Caco-2 (cell line): ENCODE data around the gene SMG1. TPM values are rescaled to one million over a fixed set of nuclear protein-coding genes. Genes with fewer than 3 reads are reported as not detected.
"Not testable (repeated sequence)": the region's sequence is repeated elsewhere in the genome, so short reads cannot be mapped to it uniquely, and the experiment has no call there.

Experiments
- BruUV-seq: library from RNA; stranded (reverse); fragments of 400-500 nt; replicated peaks from 2 replicates; lab custom pipeline; 2021; lab: Mats Ljungman, UMichigan
- CTCF ChIA-PET: fragments of 300-600 bp; sonication (Branson Sonifier 250); formaldehyde crosslinking; loops from one replicate; lab custom pipeline; 2022; ENCODE audit warnings: antibody characterized with exemption; lab: Charles Lee
- POLR2A ChIA-PET: fragments of 300-600 bp; sonication (Branson Sonifier 250); formaldehyde crosslinking; loops from one replicate; lab custom pipeline; 2022; ENCODE audit warnings: antibody characterized with exemption; lab: Charles Lee
- DNase-seq, 2 experiments: peaks; one replicate each; pipeline versions ENCODE4 v3.0.0 to v3.0.0-alpha.2; 2020 to 2022
- H3K27me3 ChIP-seq: replicated peaks from 2 replicates; pipeline ENCODE4 v1.6.0; 2011; ENCODE audit warnings: low read length; ENCODE audit not compliant: control insufficient read depth, insufficient read depth
- H3K36me3 ChIP-seq: 2 replicates; pipeline ENCODE4 v1.5.1; 2011; ENCODE audit warnings: low read length; ENCODE audit not compliant: control insufficient read depth, insufficient read depth
- H3K4me1 ChIP-seq: fragments of 250-450 bp; sonication (Bioruptor Pico); 2 replicates; pipeline ENCODE4 v1.5.1; 2020; ENCODE audit warnings: mild to moderate bottlenecking
- H3K4me3 ChIP-seq: 2 replicates; pipeline ENCODE4 v1.5.1; 2011; ENCODE audit warnings: low read depth, mild to moderate bottlenecking, control low read depth, low read length
- H3K9me3 ChIP-seq: fragments of 250-450 bp; sonication (Bioruptor Pico); 2 replicates; pipeline ENCODE4 v1.5.1; 2020; ENCODE audit warnings: mild to moderate bottlenecking, moderate library complexity
- H3K27ac Mint-ChIP-seq: one replicate; pipeline ENCODE4 v1.8.0; 2022; ENCODE audit warnings: mixed read lengths; ENCODE audit not compliant: unreplicated experiment
- H3K27me3 Mint-ChIP-seq: one replicate; pipeline ENCODE4 v1.8.0; 2022; ENCODE audit warnings: mixed read lengths; ENCODE audit not compliant: insufficient read depth, unreplicated experiment
- H3K36me3 Mint-ChIP-seq: one replicate; pipeline ENCODE4 v1.8.0; 2022; ENCODE audit warnings: mild to moderate bottlenecking, mixed read lengths; ENCODE audit not compliant: insufficient read depth, unreplicated experiment
- H3K4me1 Mint-ChIP-seq: one replicate; pipeline ENCODE4 v1.8.0; 2022; ENCODE audit warnings: low read depth, mixed read lengths; ENCODE audit not compliant: unreplicated experiment
- H3K4me3 Mint-ChIP-seq: one replicate; pipeline ENCODE4 v1.8.0; 2022; ENCODE audit warnings: mild to moderate bottlenecking, moderate library complexity, mixed read lengths; ENCODE audit not compliant: unreplicated experiment
- H3K9me3 Mint-ChIP-seq: one replicate; pipeline ENCODE4 v1.8.0; 2022; ENCODE audit warnings: mixed read lengths; ENCODE audit not compliant: unreplicated experiment
- intact Hi-C: fragments of 100-400 bp; cut with micrococcal nuclease; formaldehyde crosslinking; loops from one replicate; pipeline ENCODE4 v1.10.0; 2022; ENCODE audit not compliant: unreplicated experiment
- total RNA-seq: library from RNA; stranded (reverse); gene quantifications from 2 replicates; pipeline ENCODE4 v1.2.3, GENCODE V29; 2022

The SMG1 gene
- total RNA-seq, 1 experiment from 2014 or later, result 79.1 TPM

DNA sequence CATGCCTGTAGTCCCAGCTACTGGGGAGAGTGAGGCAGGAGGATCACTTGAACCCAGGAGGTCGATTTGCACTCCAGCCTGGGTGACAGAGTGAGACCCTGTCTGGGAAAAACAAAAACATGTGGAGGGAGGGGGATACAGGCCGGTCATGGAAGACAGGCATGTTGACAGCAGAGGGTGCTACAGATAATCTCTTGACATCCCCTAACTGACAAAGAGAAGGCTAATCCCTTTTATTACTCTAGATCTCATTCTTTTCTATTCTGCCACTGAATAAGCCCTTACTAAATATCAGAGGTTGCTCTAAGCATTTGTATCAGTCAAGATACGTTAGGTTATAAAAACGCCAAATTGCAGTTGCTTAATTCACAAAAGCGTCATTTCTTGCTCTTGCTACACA is 149.9 kb downstream of the SMG1 start:
- H3K36me3 ChIP-seq, H3K9me3 ChIP-seq, H3K27me3 ChIP-seq, H3K27me3 Mint-ChIP-seq, H3K27ac Mint-ChIP-seq, BruUV-seq, CTCF ChIA-PET, H3K36me3 Mint-ChIP-seq, H3K4me1 ChIP-seq, H3K4me3 ChIP-seq, POLR2A ChIA-PET, H3K4me1 Mint-ChIP-seq, H3K4me3 Mint-ChIP-seq, H3K9me3 Mint-ChIP-seq, intact Hi-C loops, DNase-seq: not testable (repeated sequence)

GRCh38 chr16:18774651-18775050 is 151.6 kb downstream of the SMG1 start:
- H3K4me1 ChIP-seq, POLR2A ChIA-PET, H3K9me3 Mint-ChIP-seq, intact Hi-C loops, H3K4me1 Mint-ChIP-seq, H3K27me3 Mint-ChIP-seq, H3K4me3 Mint-ChIP-seq, H3K27ac Mint-ChIP-seq, H3K9me3 ChIP-seq, H3K36me3 ChIP-seq, DNase-seq, CTCF ChIA-PET, H3K4me3 ChIP-seq, BruUV-seq, H3K27me3 ChIP-seq, H3K36me3 Mint-ChIP-seq: not testable (repeated sequence)

GRCh38 chr16:18772171-18772570 is 154.0 kb downstream of the SMG1 start:
- H3K36me3 ChIP-seq, H3K27me3 ChIP-seq, BruUV-seq, H3K36me3 Mint-ChIP-seq, H3K27ac Mint-ChIP-seq, H3K4me3 ChIP-seq, H3K9me3 ChIP-seq, H3K4me3 Mint-ChIP-seq, H3K27me3 Mint-ChIP-seq, DNase-seq, CTCF ChIA-PET, H3K4me1 Mint-ChIP-seq, H3K9me3 Mint-ChIP-seq, intact Hi-C loops, H3K4me1 ChIP-seq: not testable (repeated sequence)
- POLR2A ChIA-PET, result interaction anchor here (0.6 kb wide), 1 partner anchor 29 kb away, joined by 3 read pairs; the partner anchor contains the start of gene ARL6IP1

DNA sequence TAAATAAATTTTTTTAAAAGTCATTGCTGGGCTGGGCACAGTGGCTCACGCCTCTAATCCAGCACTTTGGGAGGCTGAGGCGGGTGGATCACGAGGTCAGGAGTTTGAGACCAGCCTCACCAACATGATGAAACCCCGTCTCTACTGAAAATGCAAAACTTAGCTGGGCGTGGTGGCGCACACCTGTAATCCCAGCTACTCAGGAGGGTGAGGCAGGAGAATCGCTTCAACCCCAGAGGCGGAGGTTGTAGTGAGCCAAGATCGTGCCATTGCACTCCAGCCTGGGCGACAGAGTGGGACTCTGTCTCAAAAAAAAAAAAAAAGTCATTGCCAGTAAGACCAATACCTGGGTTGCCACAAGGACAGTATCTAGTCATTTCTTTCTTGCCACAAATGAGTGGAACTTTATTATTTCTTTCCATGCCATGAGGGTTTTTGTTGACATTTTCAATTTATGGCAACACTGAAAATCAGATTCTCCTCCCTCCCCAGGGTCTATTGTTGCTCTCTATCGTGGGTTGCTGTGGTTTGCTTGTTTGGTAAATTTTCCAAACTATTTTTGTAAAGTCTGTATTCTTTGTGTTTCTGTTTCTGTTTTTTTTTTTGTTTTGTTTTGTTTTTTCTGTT is 155.8 kb downstream of the SMG1 start:
- H3K9me3 Mint-ChIP-seq, H3K27me3 Mint-ChIP-seq, DNase-seq, intact Hi-C loops, H3K36me3 Mint-ChIP-seq, H3K36me3 ChIP-seq, H3K4me3 ChIP-seq, H3K4me3 Mint-ChIP-seq, BruUV-seq, H3K9me3 ChIP-seq, H3K4me1 ChIP-seq, POLR2A ChIA-PET, H3K27me3 ChIP-seq, H3K27ac Mint-ChIP-seq, H3K4me1 Mint-ChIP-seq, CTCF ChIA-PET: not testable (repeated sequence)

DNA sequence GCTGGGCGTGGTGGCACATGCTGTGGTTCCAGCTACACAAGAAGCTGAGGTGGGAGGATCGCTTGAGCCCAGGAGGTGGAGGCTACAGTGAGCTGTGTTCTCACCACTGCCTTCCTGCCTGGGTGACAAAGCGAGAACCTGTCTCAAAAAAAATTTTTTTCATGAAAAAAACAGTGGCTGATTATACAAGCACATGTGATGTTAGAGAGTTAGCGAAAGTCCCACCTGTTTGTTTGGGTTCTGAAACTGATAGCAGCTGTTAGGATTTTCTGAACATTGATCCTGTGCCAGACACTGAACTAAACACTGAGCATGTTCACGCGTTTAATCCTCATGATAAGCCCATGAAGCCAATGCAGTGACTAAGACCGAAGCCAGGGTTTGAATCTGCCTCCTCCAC is 159.0 kb downstream of the SMG1 start:
- H3K27ac Mint-ChIP-seq, POLR2A ChIA-PET, intact Hi-C loops, H3K36me3 ChIP-seq, H3K36me3 Mint-ChIP-seq, H3K9me3 ChIP-seq, CTCF ChIA-PET, H3K4me1 Mint-ChIP-seq, H3K4me3 Mint-ChIP-seq, H3K4me1 ChIP-seq, H3K27me3 ChIP-seq, H3K27me3 Mint-ChIP-seq, BruUV-seq, H3K9me3 Mint-ChIP-seq, H3K4me3 ChIP-seq, DNase-seq: not testable (repeated sequence)

DNA sequence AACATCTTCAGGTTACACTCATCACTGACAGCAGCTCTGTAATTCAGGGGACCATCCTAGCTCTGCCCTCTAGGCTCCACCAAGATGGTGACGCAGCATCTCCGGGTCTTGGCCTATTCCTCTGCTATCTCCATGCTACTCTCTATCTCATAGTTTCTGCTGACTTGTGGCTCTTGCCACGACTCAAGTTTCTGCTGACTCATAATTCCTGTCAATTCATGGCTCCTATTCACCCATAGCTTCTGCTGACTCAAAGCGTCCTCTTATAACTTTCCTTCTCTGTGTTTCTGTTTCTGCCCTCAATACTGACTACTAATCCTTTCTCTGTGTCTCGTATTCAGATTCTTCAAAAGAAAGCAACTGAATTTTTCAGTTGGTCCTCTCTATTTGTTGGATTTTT is 163.5 kb downstream of the SMG1 start:
- H3K9me3 Mint-ChIP-seq, POLR2A ChIA-PET, intact Hi-C loops: not testable (repeated sequence)

More for the DNA sequence above, 163.5 kb downstream of the SMG1 start:
- H3K27me3 Mint-ChIP-seq, H3K4me3 Mint-ChIP-seq, H3K36me3 ChIP-seq, H3K9me3 ChIP-seq, H3K4me1 ChIP-seq, BruUV-seq, H3K4me3 ChIP-seq, CTCF ChIA-PET, H3K4me1 Mint-ChIP-seq, DNase-seq, H3K27ac Mint-ChIP-seq, H3K27me3 ChIP-seq, H3K36me3 Mint-ChIP-seq: not testable (repeated sequence)
